Adrenal gland (tissue), 12 donors: ENCODE results near the gene MAGIX. TPM values are rescaled to one million over a fixed set of nuclear protein-coding genes. Genes with fewer than 3 reads are reported as not detected.

ENCODE experiments used
- DNase-seq, 7 donors: peaks; one replicate each; pipeline ENCODE4 v3.0.0-alpha.2; 2019 to 2020
- H3K27ac ChIP-seq, 5 donors: fragments of 200-600 bp; sonication (generic) in 4 of 5; 1 replicate in 3 of 5; 2 replicates in 2 of 5; pipeline versions ENCODE4 v1.5.1 to v1.8.0; 2016 to 2020; ENCODE audit warnings: mild to moderate bottlenecking in 1 of 5
- H3K27me3 ChIP-seq: fragments of 200-600 bp; 2 replicates; pipeline ENCODE4 v1.8.0; 2021
- H3K36me3 ChIP-seq, 2 donors: fragments of 200-600 bp; replicated peaks in 1 of 2; 1 replicate in 1 of 2; 2 replicates in 1 of 2; pipeline versions ENCODE4 v1.5.1 to v1.8.0; 2018 to 2022
- H3K4me1 ChIP-seq, 2 donors: fragments of 200-600 bp; replicated peaks in 1 of 2; 1 replicate in 1 of 2; 2 replicates in 1 of 2; pipeline versions ENCODE4 v1.5.1 to v1.8.0; 2018 to 2021
- H3K4me3 ChIP-seq, 4 donors: fragments of 200-600 bp; sonication (generic) in 3 of 4; one replicate each; pipeline ENCODE4 v1.5.1; 2016 to 2018
- H3K9me3 ChIP-seq, 3 donors: fragments of 200-600 bp; sonication (generic) in 1 of 3; replicated peaks in 1 of 3; 1 replicate in 2 of 3; 2 replicates in 1 of 3; pipeline versions ENCODE4 v1.5.1 to v1.8.0; 2016 to 2021
- POLR2A ChIP-seq, 2 donors: fragments of 450-650 bp; IDR thresholded peaks; one replicate each; pipeline ENCODE4 v1.6.1; 2017; ENCODE audit warnings: antibody characterized with exemption in 2 of 2, mild to moderate bottlenecking in 2 of 2, moderate library complexity in 1 of 2
- WGBS, 4 donors: extraction: QIAGEN DNeasy Blood & Tissue Kit in 2 of 4; methylation state at CpG; one replicate each; pipeline versions ENCODE4 v1.1.5 to v1.1.7; 2013 to 2017; 5-methylcytosine and 5-hydroxymethylcytosine counted together
- intact Hi-C, 2 donors: fragments of 100-400 bp; cut with DNase I; formaldehyde crosslinking; loops; one replicate each; pipeline versions ENCODE4 v1.14.1 to v1.15.0; 2022 to 2023
- polyA plus RNA-seq, 3 donors: library from polyadenylated mRNA; stranded (reverse); fragments of 200-250 nt in 2 of 3; fragments of 350-450 nt in 1 of 3; fragmentation: Illumina TruSeq in 1 of 3; extraction: RNeasy Lipid Tissue Mini Kit (QIAGEN cat#74804) in 1 of 3; gene quantifications; one replicate each; pipeline ENCODE4 v1.2.3, GENCODE V29; 2013 to 2014
- small RNA-seq, 2 donors: library from RNA; depleted of rRNA; stranded (forward); fragments of <200 nt; gene quantifications; one replicate each; pipeline ENCODE3, GENCODE V24; 2016
- total RNA-seq, 9 donors: library from RNA; depleted of rRNA in 4 of 9; stranded (reverse); fragments of >200 nt in 4 of 9; fragments of 120-200 nt in 1 of 9; fragmentation: NEBNext Ultra II Directional in 1 of 9; extraction: Animal tissue kit (Norgen Biotek cat#: 25700) in 1 of 9; gene quantifications; one replicate each; pipeline versions ENCODE4 v1.1.0 to v1.2.4, GENCODE V29; 2013 to 2023
- TF ChIP-seq, protein P1 (sequence below), 6 experiments: fragments of 450-650 bp in 4 of 6; fragments of 200-600 bp in 2 of 6; sonication (generic) in 1 of 6; IDR thresholded peaks; 1 replicate in 5 of 6; 2 replicates in 1 of 6; pipeline versions ENCODE4 v1.5.1 to v1.8.0; 2016 to 2021; ENCODE audit warnings: antibody characterized with exemption in 6 of 6, mild to moderate bottlenecking in 2 of 6, moderate library complexity in 1 of 6
- donor health status: healthy with polysubstance abuse.
- donor health status: Bipolar disorder and iron deficiency.
- donor health status: DM: yes; HTN: yes; CAD: no.
- donor health status: DM: no; HTN: no; CAD: no.
- donor health status: DM: no; HTN: no; CAD: no.
- donor health status: DM: yes; HTN: yes; CAD: no.

The MAGIX gene
- total and polyA plus RNA-seq, 12 donors = 0.59 to 16.2 (median 3.2) TPM

DNA sequence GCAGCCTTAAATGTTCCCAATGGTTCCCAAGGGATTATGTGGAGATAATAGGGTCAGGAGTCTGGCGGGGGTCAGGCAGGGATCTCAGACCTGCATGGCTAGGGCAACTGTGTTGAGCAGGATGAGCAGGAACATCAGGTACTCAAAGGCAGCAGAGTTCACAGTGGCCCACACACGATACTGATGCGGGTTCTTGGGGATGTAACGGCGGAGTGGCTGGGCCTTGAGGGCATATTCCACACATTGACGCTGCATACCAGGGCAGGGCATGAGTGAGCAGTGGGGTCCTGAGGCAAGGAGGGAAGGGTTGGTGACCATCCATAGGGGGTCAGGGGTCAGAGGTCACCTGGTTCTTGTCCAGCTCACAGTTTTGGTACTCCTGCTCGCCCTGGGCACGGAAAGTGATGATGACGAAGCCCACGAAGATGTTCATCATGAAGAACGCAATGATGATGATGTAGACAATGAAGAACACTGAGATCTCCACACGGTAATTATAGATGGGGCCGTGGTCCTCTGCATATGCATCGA is 52.5 kb downstream of the MAGIX start:
- TF ChIP-seq, protein P1, sequence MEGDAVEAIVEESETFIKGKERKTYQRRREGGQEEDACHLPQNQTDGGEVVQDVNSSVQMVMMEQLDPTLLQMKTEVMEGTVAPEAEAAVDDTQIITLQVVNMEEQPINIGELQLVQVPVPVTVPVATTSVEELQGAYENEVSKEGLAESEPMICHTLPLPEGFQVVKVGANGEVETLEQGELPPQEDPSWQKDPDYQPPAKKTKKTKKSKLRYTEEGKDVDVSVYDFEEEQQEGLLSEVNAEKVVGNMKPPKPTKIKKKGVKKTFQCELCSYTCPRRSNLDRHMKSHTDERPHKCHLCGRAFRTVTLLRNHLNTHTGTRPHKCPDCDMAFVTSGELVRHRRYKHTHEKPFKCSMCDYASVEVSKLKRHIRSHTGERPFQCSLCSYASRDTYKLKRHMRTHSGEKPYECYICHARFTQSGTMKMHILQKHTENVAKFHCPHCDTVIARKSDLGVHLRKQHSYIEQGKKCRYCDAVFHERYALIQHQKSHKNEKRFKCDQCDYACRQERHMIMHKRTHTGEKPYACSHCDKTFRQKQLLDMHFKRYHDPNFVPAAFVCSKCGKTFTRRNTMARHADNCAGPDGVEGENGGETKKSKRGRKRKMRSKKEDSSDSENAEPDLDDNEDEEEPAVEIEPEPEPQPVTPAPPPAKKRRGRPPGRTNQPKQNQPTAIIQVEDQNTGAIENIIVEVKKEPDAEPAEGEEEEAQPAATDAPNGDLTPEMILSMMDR (IDR thresholded peaks at IDR 0.05) = no peak
- TF ChIP-seq POLR2A (IDR thresholded peaks at IDR 0.05) = no peak
- Histone ChIP-seq H3K36me3 (no peaks in the 10 kb centered on the region), H3K4me3 (no peak overlapping the region), H3K9me3 (no peaks in the 10 kb centered on the region), H3K27ac (no peak overlapping the region), H3K4me1 (no peaks in the 10 kb centered on the region), H3K27me3 (no peaks in the 10 kb centered on the region)
- intact Hi-C loops = no loop called here
- 63 to 86% (median 72%) methylated on average over 5 to 14 of the region's 14 CpGs for whole genome bisulfite sequencing, 4 donors
- DNase-seq = no peak

Small RNA genes within 50 kb of the gene (small RNA-seq; reads per million reads assigned to genes)
- gene RN7SL262P = 0 to 0.12 reads per million in 2 donors

Other genes starting within 250 kb of the MAGIX start
- gene PIM2, start 243.7 kb upstream of the MAGIX start, total RNA-seq = 10 to 100 TPM in 4 of 9 donors, 1 to 10 TPM in 5; 3.8 to 14.1 (median 9.7) TPM
- gene PIM2, start 243.7 kb upstream of the MAGIX start, polyA plus RNA-seq = 10 to 100 TPM in 1 of 3 donors, 1 to 10 TPM in 2; 4.1 to 11.9 (median 4.8) TPM
- 10 to 100 TPM; 39.4 to 67.8 (median 54.3) TPM for gene OTUD5, start 205.2 kb upstream of the MAGIX start, total RNA-seq
- 10 to 100 TPM; 47.7 to 79.5 (median 52.2) TPM for gene OTUD5, start 205.2 kb upstream of the MAGIX start, polyA plus RNA-seq
- 1 to 10 TPM in 5 of 9 donors, under 1 TPM in 4; 0.22 to 2.1 (median 1.0) TPM for gene KCND1, start 190.9 kb upstream of the MAGIX start, total RNA-seq
- 1 to 10 TPM in 1 of 3 donors, under 1 TPM in 2; 0.77 to 2.4 (median 0.82) TPM for gene KCND1, start 190.9 kb upstream of the MAGIX start, polyA plus RNA-seq
- 10 to 100 TPM; 27.4 to 60.3 (median 37.9) TPM for gene GRIPAP1, start 160.5 kb upstream of the MAGIX start, total RNA-seq
- gene GRIPAP1, start 160.5 kb upstream of the MAGIX start, polyA plus RNA-seq = 10 to 100 TPM; 39.8 to 86.6 (median 44.1) TPM
- 100 to 1,000 TPM in 4 of 9 donors, 10 to 100 TPM in 5; 32.7 to 168 (median 94.7) TPM for gene TFE3, start 119.4 kb upstream of the MAGIX start, total RNA-seq
- gene TFE3, start 119.4 kb upstream of the MAGIX start, polyA plus RNA-seq = 10 to 100 TPM; 45.6 to 76.1 (median 65.9) TPM
- gene CCDC120, start 103.8 kb upstream of the MAGIX start, total RNA-seq = 10 to 100 TPM in 1 of 9 donors, 1 to 10 TPM in 8; 1.2 to 30.6 (median 2.8) TPM
- gene CCDC120, start 103.8 kb upstream of the MAGIX start, polyA plus RNA-seq = 1 to 10 TPM; 1.1 to 8.2 (median 2.7) TPM
- 10 to 100 TPM in 8 of 9 donors, 1 to 10 TPM in 1; 9.7 to 44.5 (median 34.4) TPM for gene PRAF2, start 88.8 kb upstream of the MAGIX start, total RNA-seq
- gene PRAF2, start 88.8 kb upstream of the MAGIX start, polyA plus RNA-seq = 100 to 1,000 TPM in 1 of 3 donors, 10 to 100 TPM in 2; 66.0 to 100 (median 85.5) TPM
- gene WDR45, start 82.9 kb upstream of the MAGIX start, total RNA-seq = 100 to 1,000 TPM in 6 of 9 donors, 10 to 100 TPM in 3; 64.1 to 139 (median 108) TPM
- 100 to 1,000 TPM in 2 of 3 donors, 10 to 100 TPM in 1; 59.4 to 184 (median 170) TPM for gene WDR45, start 82.9 kb upstream of the MAGIX start, polyA plus RNA-seq
- gene GPKOW, start 39.0 kb upstream of the MAGIX start, total RNA-seq = 10 to 100 TPM; 21.5 to 58.4 (median 27.3) TPM
- gene GPKOW, start 39.0 kb upstream of the MAGIX start, polyA plus RNA-seq = 10 to 100 TPM; 10.1 to 21.8 (median 11.3) TPM
- gene PLP2, start 9.1 kb downstream of the MAGIX start, total RNA-seq = 100 to 1,000 TPM in 6 of 9 donors, 10 to 100 TPM in 3; 52.1 to 304 (median 161) TPM
- 100 to 1,000 TPM in 2 of 3 donors, 10 to 100 TPM in 1; 78.2 to 724 (median 324) TPM for gene PLP2, start 9.1 kb downstream of the MAGIX start, polyA plus RNA-seq
- gene PRICKLE3, start 23.6 kb downstream of the MAGIX start, total RNA-seq = 10 to 100 TPM in 7 of 9 donors, 1 to 10 TPM in 2; 2.8 to 46.8 (median 13.1) TPM
- 10 to 100 TPM in 1 of 3 donors, 1 to 10 TPM in 2; 5.7 to 10.9 (median 6.6) TPM for gene PRICKLE3, start 23.6 kb downstream of the MAGIX start, polyA plus RNA-seq
- gene SYP, start 37.4 kb downstream of the MAGIX start, total RNA-seq = 100 to 1,000 TPM in 1 of 9 donors, 10 to 100 TPM in 7, 1 to 10 TPM in 1; 6.8 to 147 (median 18.5) TPM
- 10 to 100 TPM; 18.6 to 73.1 (median 61.4) TPM for gene SYP, start 37.4 kb downstream of the MAGIX start, polyA plus RNA-seq
- under 1 TPM in 3 of 9 donors, not detected in 6; 0.14 to 0.18 (median 0.17) TPM for gene CACNA1F, start 70.6 kb downstream of the MAGIX start, total RNA-seq
- gene CACNA1F, start 70.6 kb downstream of the MAGIX start, polyA plus RNA-seq = under 1 TPM in 2 of 3 donors, not detected in 1; 0.13 to 0.24 TPM
- gene CCDC22, start 72.7 kb downstream of the MAGIX start, total RNA-seq = 10 to 100 TPM in 8 of 9 donors, 1 to 10 TPM in 1; 8.8 to 24.7 (median 19.4) TPM
- gene CCDC22, start 72.7 kb downstream of the MAGIX start, polyA plus RNA-seq = 10 to 100 TPM in 2 of 3 donors, 1 to 10 TPM in 1; 6.0 to 13.6 (median 11.8) TPM
- gene FOXP3, start 102.0 kb downstream of the MAGIX start, total RNA-seq = under 1 TPM in 5 of 9 donors, not detected in 4; 0.14 to 0.38 (median 0.29) TPM
- under 1 TPM; 0.20 to 0.53 (median 0.24) TPM for gene FOXP3, start 102.0 kb downstream of the MAGIX start, polyA plus RNA-seq
- 10 to 100 TPM in 1 of 9 donors, 1 to 10 TPM in 8; 3.5 to 11.6 (median 6.8) TPM for gene PPP1R3F, start 107.0 kb downstream of the MAGIX start, total RNA-seq
- 1 to 10 TPM; 2.6 to 6.2 (median 4.3) TPM for gene PPP1R3F, start 107.0 kb downstream of the MAGIX start, polyA plus RNA-seq
- under 1 TPM in 1 of 9 donors, not detected in 8; 0.33 TPM for gene GAGE10, start 140.9 kb downstream of the MAGIX start, total RNA-seq
- gene GAGE10, start 140.9 kb downstream of the MAGIX start, polyA plus RNA-seq = not detected
- gene GAGE12J, start 159.3 kb downstream of the MAGIX start, total RNA-seq = not detected
- gene GAGE12J, start 159.3 kb downstream of the MAGIX start, polyA plus RNA-seq = not detected
- gene GAGE13, start 168.8 kb downstream of the MAGIX start, total RNA-seq = not detected
- gene GAGE13, start 168.8 kb downstream of the MAGIX start, polyA plus RNA-seq = not detected